CD14-positive monocyte (primary cell): ENCODE data around the gene SBK2. TPM values are rescaled to one million over a fixed set of nuclear protein-coding genes. Genes with fewer than 3 reads are reported as not detected.

Experiments
- DNase-seq, 3 donors: peaks; one replicate each; pipeline ENCODE4 v3.0.0-alpha.2; 2011 to 2022
- H2AFZ ChIP-seq: 2 replicates; pipeline ENCODE4 v1.6.0; 2012; ENCODE audit warnings: mild to moderate bottlenecking, low read depth, low read length, inconsistent platforms; ENCODE audit not compliant: insufficient read depth, poor library complexity, severe bottlenecking
- H3K27ac ChIP-seq, 2 donors: 1 replicate in 1 of 2; 2 replicates in 1 of 2; pipeline ENCODE4 v1.5.1; 2012 to 2013; ENCODE audit warnings: low read length in 2 of 2, control low read depth in 1 of 2, inconsistent platforms in 1 of 2, low read depth in 1 of 2, mild to moderate bottlenecking in 1 of 2
- H3K27me3 ChIP-seq, 2 donors: one replicate each; pipeline versions ENCODE4 v1.6.0 to v1.6.1; 2011 to 2013; ENCODE audit warnings: low read length in 2 of 2; ENCODE audit not compliant: control insufficient read depth in 2 of 2, insufficient read depth in 2 of 2
- H3K36me3 ChIP-seq, 2 donors: replicated peaks in 1 of 2; 1 replicate in 1 of 2; 2 replicates in 1 of 2; pipeline versions ENCODE4 v1.5.1 to v1.6.1; 2012 to 2013; ENCODE audit warnings: low read length in 2 of 2, control low read depth in 1 of 2, inconsistent platforms in 1 of 2, mild to moderate bottlenecking in 1 of 2; ENCODE audit not compliant: insufficient read depth in 2 of 2, control insufficient read depth in 1 of 2
- H3K4me1 ChIP-seq, 2 donors: 1 replicate in 1 of 2; 2 replicates in 1 of 2; pipeline versions ENCODE4 v1.5.1 to v1.6.1; 2012 to 2013; ENCODE audit warnings: low read length in 2 of 2, control low read depth in 1 of 2, inconsistent platforms in 1 of 2, mild to moderate bottlenecking in 1 of 2, moderate library complexity in 1 of 2; ENCODE audit not compliant: insufficient read depth in 2 of 2, control insufficient read depth in 1 of 2
- H3K4me2 ChIP-seq: replicated peaks from 2 replicates; pipeline ENCODE3; 2012; ENCODE audit warnings: low read length, moderate library complexity, mild to moderate bottlenecking; ENCODE audit not compliant: poor library complexity, severe bottlenecking; ENCODE audit errors: extremely low read depth
- H3K4me3 ChIP-seq, 3 experiments: fragments of 200-600 bp in 1 of 3; sonication (generic) in 1 of 3; replicated peaks in 1 of 3; 1 replicate in 2 of 3; 2 replicates in 1 of 3; pipeline ENCODE4 v1.5.1; 2011 to 2013; ENCODE audit warnings: low read length in 3 of 3, mild to moderate bottlenecking in 3 of 3, control low read depth in 2 of 3, low read depth in 2 of 3, inconsistent platforms in 1 of 3, moderate library complexity in 1 of 3
- H3K79me2 ChIP-seq: 2 replicates; pipeline ENCODE4 v1.6.0; 2012; ENCODE audit warnings: mild to moderate bottlenecking, control low read depth, inconsistent platforms, low read length, moderate library complexity; ENCODE audit not compliant: insufficient read depth
- H3K9ac ChIP-seq: 2 replicates; pipeline ENCODE4 v1.6.0; 2017; ENCODE audit warnings: low read length, mild to moderate bottlenecking; ENCODE audit not compliant: insufficient read depth, poor library complexity, severe bottlenecking
- H3K9me3 ChIP-seq, 2 donors: replicated peaks in 1 of 2; 1 replicate in 1 of 2; 2 replicates in 1 of 2; pipeline versions ENCODE4 v1.5.1 to v1.6.1; 2012 to 2013; ENCODE audit warnings: low read length in 2 of 2, control low read depth in 1 of 2; ENCODE audit not compliant: control insufficient read depth in 1 of 2, insufficient read depth in 1 of 2
- H4K20me1 ChIP-seq: 2 replicates; pipeline ENCODE4 v1.6.0; 2012; ENCODE audit warnings: mild to moderate bottlenecking, low read length, control low read depth, moderate library complexity; ENCODE audit not compliant: insufficient read depth
- H3K27ac Mint-ChIP-seq, 7 donors: one replicate each; pipeline ENCODE4 v1.8.0; 2020; ENCODE audit warnings: mild to moderate bottlenecking in 7 of 7, mixed read lengths in 7 of 7, moderate library complexity in 6 of 7, inconsistent platforms in 2 of 7
- H3K27me3 Mint-ChIP-seq, 3 donors: one replicate each; pipeline ENCODE4 v1.8.0; 2021 to 2022; ENCODE audit warnings: low read depth in 3 of 3, mild to moderate bottlenecking in 3 of 3, mixed read lengths in 3 of 3, moderate library complexity in 3 of 3, inconsistent platforms in 1 of 3
- H3K36me3 Mint-ChIP-seq, 2 donors: one replicate each; pipeline ENCODE4 v1.8.0; 2020; ENCODE audit warnings: mixed read lengths in 2 of 2, inconsistent platforms in 1 of 2, mild to moderate bottlenecking in 1 of 2
- H3K4me1 Mint-ChIP-seq: one replicate; pipeline ENCODE4 v1.8.0; 2020; ENCODE audit warnings: mild to moderate bottlenecking, mixed read lengths
- H3K4me3 Mint-ChIP-seq, 2 donors: one replicate each; pipeline ENCODE4 v1.8.0; 2020; ENCODE audit warnings: mild to moderate bottlenecking in 2 of 2, mixed read lengths in 2 of 2, moderate library complexity in 1 of 2
- H3K9me3 Mint-ChIP-seq, 7 donors: one replicate each; pipeline ENCODE4 v1.8.0; 2020 to 2022; ENCODE audit warnings: mixed read lengths in 7 of 7, mild to moderate bottlenecking in 6 of 7, moderate library complexity in 6 of 7, inconsistent platforms in 2 of 7
- CTCF ChIP-seq: fragments of 200-600 bp; IDR thresholded peaks from one replicate; pipeline ENCODE4 v1.8.0; 2022; ENCODE audit warnings: antibody characterized with exemption, mild to moderate bottlenecking
- WGBS: methylation state at CpG from one replicate; pipeline ENCODE4 v1.1.5; 2013; ENCODE audit warnings: missing lambda C conversion rate; ENCODE audit not compliant: insufficient coverage; 5-methylcytosine and 5-hydroxymethylcytosine counted together
- intact Hi-C, 2 donors: fragments of 100-400 bp; cut with micrococcal nuclease; formaldehyde crosslinking; loops; one replicate each; pipeline versions ENCODE4 v1.15.0 to v1.15.1; 2023
- polyA plus RNA-seq, 3 donors: library from polyadenylated mRNA; depleted of rRNA in 1 of 3; unstranded in 2 of 3; stranded (reverse) in 1 of 3; fragments of 300-500 nt in 2 of 3; fragments of >200 nt in 1 of 3; fragmentation: Illumina TruSeq in 2 of 3; gene quantifications; 1 replicate in 2 of 3; 2 replicates in 1 of 3; pipeline ENCODE4 v1.2.3, GENCODE V29; 2012 to 2021

SBK2 gene
- polyA plus RNA-seq, 3 donors: not detected

- peaks cover 11 to 17% (median 16%) of the 10 kb centered on the region in 3 donors for H3K27me3 Mint-ChIP-seq
- Histone ChIP-seq H4K20me1 (no peaks in the 10 kb centered on the region), H3K4me2 (no peak overlapping the region), H3K79me2 (no peaks in the 10 kb centered on the region), H3K27me3 (no peaks in the 10 kb centered on the region), H3K4me3 (no peak overlapping the region), H3K36me3 (no peaks in the 10 kb centered on the region), H2AFZ (no peak overlapping the region), H3K27ac (no peak overlapping the region), H3K9me3 (no peaks in the 10 kb centered on the region), H3K4me1 (peaks cover 0 to 2% of the 10 kb centered on the region in 2 donors), H3K9ac (no peak overlapping the region)
- peaks cover 3% of the 10 kb centered on the region for H3K4me1 Mint-ChIP-seq
- H3K27ac Mint-ChIP-seq: no peak overlapping the region
- no peak overlapping the region for H3K4me3 Mint-ChIP-seq
- H3K9me3 Mint-ChIP-seq: peaks cover 0 to 3% (median 0%) of the 10 kb centered on the region in 7 donors
- no peak for DNase-seq
- intact Hi-C loops: no loop called here
- no peaks in the 10 kb centered on the region for H3K36me3 Mint-ChIP-seq
- TF ChIP-seq CTCF: no peak
- WGBS: 92% methylated on average over 3 of the region's 5 CpGs
Measured at GRCh38 chr19:55552206-55552605, 15.3 kb upstream of the SBK2 start.

DNA sequence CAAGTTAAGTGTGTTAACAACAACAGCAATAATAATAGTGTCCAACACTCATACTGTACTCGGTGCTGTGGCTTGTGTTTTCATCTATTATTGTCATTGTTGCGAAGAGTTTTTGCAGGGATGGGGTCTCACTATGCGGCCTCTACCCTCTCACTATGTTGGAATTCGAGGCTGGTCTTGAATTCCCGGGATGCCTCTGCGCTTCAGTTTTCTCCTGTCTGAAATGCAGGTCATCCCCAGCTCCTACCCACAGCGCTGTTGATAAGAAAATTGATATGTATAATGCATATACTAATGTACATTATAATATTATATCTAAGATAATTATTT, 13.4 kb upstream of the SBK2 start:
- no peak overlapping the region for H3K4me2 ChIP-seq
- no peaks in the 10 kb centered on the region for H3K79me2 ChIP-seq
- no peak for DNase-seq
- Mint-ChIP-seq H3K27ac (no peak overlapping the region), H3K36me3 (no peaks in the 10 kb centered on the region), H3K27me3 (peaks cover 15 to 27% (median 24%) of the 10 kb centered on the region in 3 donors), H3K9me3 (peaks cover 0 to 3% (median 0%) of the 10 kb centered on the region in 7 donors), H3K4me1 (peaks cover 5% of the 10 kb centered on the region), H3K4me3 (no peak overlapping the region)
- no CpG with 5 or more reads among the region's 7 CpGs for WGBS
- H2AFZ ChIP-seq: no peak overlapping the region
- H3K4me1 ChIP-seq: peaks cover 0 to 7% of the 10 kb centered on the region in 2 donors
- no peak overlapping the region for H3K9ac ChIP-seq
- H3K27me3 ChIP-seq: no peaks in the 10 kb centered on the region
- intact Hi-C loops: no loop called here
- H3K4me3 ChIP-seq: no peak overlapping the region
- H4K20me1 ChIP-seq: no peaks in the 10 kb centered on the region
- TF ChIP-seq CTCF: no peak
- no peaks in the 10 kb centered on the region for H3K36me3 ChIP-seq
- H3K9me3 ChIP-seq: no peaks in the 10 kb centered on the region
- H3K27ac ChIP-seq: no peak overlapping the region
